ENCODE measurements around the gene TBPL2. TPM values are rescaled to one million over a fixed set of nuclear protein-coding genes. Genes with fewer than 3 reads are reported as not detected.

TBPL2 gene
- total and polyA plus RNA-seq, 2 experiments from 2014 or later: 0.23 to 0.27 TPM

DNA sequence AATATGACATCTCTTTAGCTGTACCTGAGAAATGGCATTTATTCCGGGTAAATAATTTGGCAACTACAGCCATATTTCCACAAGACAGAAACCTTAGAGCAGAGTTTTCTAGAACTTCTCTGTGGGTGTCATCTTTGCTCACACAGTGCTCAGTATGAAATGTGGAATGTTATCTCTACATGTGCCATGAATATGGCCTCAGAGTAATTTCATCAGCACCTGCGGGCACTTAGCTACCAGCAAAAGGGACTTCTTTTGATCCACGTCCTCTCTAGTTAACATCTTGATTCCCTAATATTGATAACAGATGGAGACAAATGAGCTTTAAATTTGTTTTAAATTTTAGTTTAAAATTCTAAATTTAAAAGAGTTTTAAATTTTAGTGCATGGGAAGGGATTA is 25.9 kb downstream of the TBPL2 start:
- peaks cover 12% of the 10 kb centered on the region for H3K4me1 ChIP-seq (ENCODE audit: insufficient read depth)
- H3K9me2 ChIP-seq (replicated peaks; ENCODE audit: insufficient read depth): no peaks in the 10 kb centered on the region
- H3K79me2 ChIP-seq: peaks cover 20% of the 10 kb centered on the region
- no peak for TF ChIP-seq EZH2 (IDR thresholded peaks at IDR 0.05; ENCODE audit: borderline replicate concordance)
- no peak for TF ChIP-seq EZH2phosphoT487 (IDR thresholded peaks at IDR 0.05; ENCODE audit: low read depth, severe bottlenecking, unreplicated experiment)
- TF ChIP-seq, protein P1, sequence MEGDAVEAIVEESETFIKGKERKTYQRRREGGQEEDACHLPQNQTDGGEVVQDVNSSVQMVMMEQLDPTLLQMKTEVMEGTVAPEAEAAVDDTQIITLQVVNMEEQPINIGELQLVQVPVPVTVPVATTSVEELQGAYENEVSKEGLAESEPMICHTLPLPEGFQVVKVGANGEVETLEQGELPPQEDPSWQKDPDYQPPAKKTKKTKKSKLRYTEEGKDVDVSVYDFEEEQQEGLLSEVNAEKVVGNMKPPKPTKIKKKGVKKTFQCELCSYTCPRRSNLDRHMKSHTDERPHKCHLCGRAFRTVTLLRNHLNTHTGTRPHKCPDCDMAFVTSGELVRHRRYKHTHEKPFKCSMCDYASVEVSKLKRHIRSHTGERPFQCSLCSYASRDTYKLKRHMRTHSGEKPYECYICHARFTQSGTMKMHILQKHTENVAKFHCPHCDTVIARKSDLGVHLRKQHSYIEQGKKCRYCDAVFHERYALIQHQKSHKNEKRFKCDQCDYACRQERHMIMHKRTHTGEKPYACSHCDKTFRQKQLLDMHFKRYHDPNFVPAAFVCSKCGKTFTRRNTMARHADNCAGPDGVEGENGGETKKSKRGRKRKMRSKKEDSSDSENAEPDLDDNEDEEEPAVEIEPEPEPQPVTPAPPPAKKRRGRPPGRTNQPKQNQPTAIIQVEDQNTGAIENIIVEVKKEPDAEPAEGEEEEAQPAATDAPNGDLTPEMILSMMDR (IDR thresholded peaks at IDR 0.05; ENCODE audit: poor library complexity): no peak
- DNase-seq (ENCODE audit: low spot score): no peak
- H3K9me3 ChIP-seq (ENCODE audit: low read depth): no peaks in the 10 kb centered on the region
- H4K20me1 ChIP-seq (ENCODE audit: insufficient read depth, poor library complexity, severe bottlenecking): peaks cover 3% of the 10 kb centered on the region
- no peaks in the 10 kb centered on the region for H3K36me3 ChIP-seq (replicated peaks; ENCODE audit: insufficient read depth, low read depth)
- no peak overlapping the region for H3K4me2 ChIP-seq
- WGBS (ENCODE audit: low lambda C conversion rate, missing lambda C conversion rate): 76% methylated on average over 3 of the region's 3 CpGs
- no peak overlapping the region for H2AFZ ChIP-seq
- no peaks in the 10 kb centered on the region for H3K27me3 ChIP-seq
- H3K27ac ChIP-seq: no peak overlapping the region
- H3K4me3 ChIP-seq: no peak overlapping the region

DNA sequence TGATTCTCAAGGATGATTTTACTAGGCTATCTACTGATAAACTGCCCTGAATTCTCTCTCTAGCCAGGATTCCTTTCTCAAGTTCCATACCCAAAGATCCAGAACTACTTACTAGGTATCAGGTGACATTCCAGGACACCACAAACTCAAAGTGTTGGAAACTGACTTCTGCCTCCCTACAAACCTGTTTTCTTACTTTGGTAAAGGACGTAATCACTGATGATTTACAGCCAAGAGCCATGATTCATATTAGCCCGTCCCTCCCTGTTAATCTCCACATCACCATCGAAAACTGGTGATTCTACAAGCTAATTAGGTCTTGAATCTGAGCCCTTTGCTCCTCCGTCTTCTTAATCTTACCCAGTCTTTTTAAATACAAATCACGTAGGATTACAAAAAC is 27.7 kb downstream of the TBPL2 start:
- no peaks in the 10 kb centered on the region for H3K36me3 ChIP-seq (replicated peaks; ENCODE audit: insufficient read depth, low read depth)
- 71% methylated on average over 5 of the region's 5 CpGs for WGBS (ENCODE audit: low lambda C conversion rate, missing lambda C conversion rate)
- peak overlapping the region; percentile 80 for H3K4me2 ChIP-seq
- peaks cover 39% of the 10 kb centered on the region for H3K79me2 ChIP-seq
- no peak overlapping the region for H2AFZ ChIP-seq
- TF ChIP-seq EZH2phosphoT487 (IDR thresholded peaks at IDR 0.05; ENCODE audit: low read depth, severe bottlenecking, unreplicated experiment) (no peak), EZH2 (IDR thresholded peaks at IDR 0.05; ENCODE audit: borderline replicate concordance) (no peak)
- TF ChIP-seq, protein P1 (IDR thresholded peaks at IDR 0.05; ENCODE audit: poor library complexity): no peak
- H3K4me3 ChIP-seq: no peak overlapping the region
- no peaks in the 10 kb centered on the region for H3K9me2 ChIP-seq (replicated peaks; ENCODE audit: insufficient read depth)
- no peaks in the 10 kb centered on the region for H3K27me3 ChIP-seq
- H3K27ac ChIP-seq: peak overlapping the region; percentile 79
- peaks cover 3% of the 10 kb centered on the region for H4K20me1 ChIP-seq (ENCODE audit: insufficient read depth, poor library complexity, severe bottlenecking)
- no peaks in the 10 kb centered on the region for H3K9me3 ChIP-seq (ENCODE audit: low read depth)
- peak; percentile 22 for DNase-seq (ENCODE audit: low spot score)
- H3K4me1 ChIP-seq (ENCODE audit: insufficient read depth): peaks cover 12% of the 10 kb centered on the region

DNA sequence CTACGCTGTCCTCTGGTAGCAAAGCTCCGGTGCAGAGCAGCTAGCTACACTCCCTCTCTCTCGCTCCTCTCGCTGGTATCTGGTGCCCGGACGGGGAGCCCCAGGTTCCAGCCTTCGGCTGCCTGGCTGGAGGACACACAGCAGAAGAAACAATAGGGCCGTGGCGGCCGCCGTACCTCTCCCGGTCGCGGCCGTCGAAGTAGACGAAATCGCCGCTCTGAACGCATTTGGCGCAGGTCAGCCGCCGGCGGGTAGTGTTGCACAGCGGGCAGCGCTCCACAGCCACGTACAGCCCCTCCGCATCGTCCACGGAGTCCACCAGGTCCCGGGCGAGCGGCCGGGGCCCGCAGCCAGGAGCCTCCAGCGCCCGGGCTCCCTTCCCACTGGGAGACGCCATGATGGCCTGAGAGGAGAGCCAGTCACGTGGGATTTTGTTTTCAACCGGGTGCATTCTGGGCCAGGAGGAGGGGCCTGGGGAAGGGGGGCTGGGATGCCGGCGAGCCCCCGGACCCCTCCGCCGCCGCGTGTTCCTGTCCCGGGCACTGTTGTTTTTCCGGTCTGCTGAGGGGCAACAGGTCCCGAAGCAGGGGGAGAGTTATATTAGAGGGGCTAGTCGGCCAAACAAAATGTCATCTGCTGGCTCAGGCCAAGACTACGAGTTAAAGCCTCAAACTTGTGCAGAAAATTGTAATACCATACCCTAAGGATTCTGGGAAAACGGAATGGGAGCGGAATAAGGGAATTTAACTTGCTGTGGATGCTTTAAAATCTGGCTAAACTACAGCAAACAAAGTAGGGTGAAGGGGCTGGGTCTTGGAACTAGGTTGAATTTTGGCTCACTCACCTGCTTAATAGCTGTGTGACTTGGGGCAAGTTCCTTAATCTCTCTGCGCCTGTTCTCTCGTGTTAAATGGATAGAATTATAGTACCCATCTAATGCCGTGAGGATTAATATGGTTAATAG is 28.7 kb downstream of the TBPL2 start, which contains the start of gene ATG14:
Gene ATG14 (minus strand): TSS at position 405 of the 964 bp plus-strand sequence. CDS start 8 bp downstream, at position 397.
- peaks cover 49% of the 10 kb centered on the region for H3K79me2 ChIP-seq
- H3K9me3 ChIP-seq (ENCODE audit: low read depth): no peaks in the 10 kb centered on the region
- H3K4me3 ChIP-seq: peak within 1 kb of the TSS; percentile 76
- DNase-seq (ENCODE audit: low spot score): peak; percentile 94
- H3K9me2 ChIP-seq (replicated peaks; ENCODE audit: insufficient read depth): no peaks in the 10 kb centered on the region
- H2AFZ ChIP-seq: peak within 1 kb of the TSS; percentile 89
- TF ChIP-seq EZH2phosphoT487 (IDR thresholded peaks at IDR 0.05; ENCODE audit: low read depth, severe bottlenecking, unreplicated experiment): no peak
- TF ChIP-seq, protein P1 (IDR thresholded peaks at IDR 0.05; ENCODE audit: poor library complexity): no peak
- no peak for TF ChIP-seq EZH2 (IDR thresholded peaks at IDR 0.05; ENCODE audit: borderline replicate concordance)
- peak within 1 kb of the TSS; percentile 80 for H3K4me2 ChIP-seq
- no peaks in the 10 kb centered on the region for H3K27me3 ChIP-seq
- H4K20me1 ChIP-seq (ENCODE audit: insufficient read depth, poor library complexity, severe bottlenecking): peaks cover 3% of the 10 kb centered on the region
- H3K27ac ChIP-seq: peak within 1 kb of the TSS; percentile 79
- no peaks in the 10 kb centered on the region for H3K36me3 ChIP-seq (replicated peaks; ENCODE audit: insufficient read depth, low read depth)
- 5% methylated on average over 54 of the region's 57 CpGs for WGBS (ENCODE audit: low lambda C conversion rate, missing lambda C conversion rate)
- H3K4me1 ChIP-seq (ENCODE audit: insufficient read depth): peaks cover 12% of the 10 kb centered on the region
